Hepatocyte (in vitro differentiated cells): Measurements from ENCODE around the gene NUDT7. TPM values are rescaled to one million over a fixed set of nuclear protein-coding genes. Genes with fewer than 3 reads are reported as not detected.

Experiments
- DNase-seq: peaks from one replicate; pipeline ENCODE4 v3.0.0-alpha.2; 2016; ENCODE audit warnings: low spot score
- H2AFZ ChIP-seq: fragments of 200-600 bp; sonication (generic); 2 replicates; pipeline ENCODE4 v1.6.0; 2016; ENCODE audit warnings: antibody characterized with exemption, mild to moderate bottlenecking
- H3K27ac ChIP-seq: fragments of 200-600 bp; sonication (generic); 2 replicates; pipeline ENCODE4 v1.5.1; 2016; ENCODE audit warnings: mild to moderate bottlenecking
- H3K27me3 ChIP-seq: fragments of 200-600 bp; sonication (generic); 2 replicates; pipeline ENCODE4 v1.6.1; 2016
- H3K36me3 ChIP-seq: fragments of 200-600 bp; sonication (generic); replicated peaks from 2 replicates; pipeline ENCODE4 v1.5.1; 2016; ENCODE audit warnings: low read depth; ENCODE audit not compliant: insufficient read depth
- H3K4me1 ChIP-seq: fragments of 200-600 bp; sonication (generic); 2 replicates; pipeline ENCODE4 v1.5.1; 2016; ENCODE audit warnings: mild to moderate bottlenecking, moderate library complexity; ENCODE audit not compliant: insufficient read depth
- H3K4me2 ChIP-seq: fragments of 200-600 bp; sonication (generic); 2 replicates; pipeline ENCODE4 v1.6.0; 2016
- H3K4me3 ChIP-seq: fragments of 200-600 bp; sonication (generic); 2 replicates; pipeline ENCODE4 v1.5.1; 2016; ENCODE audit warnings: mild to moderate bottlenecking
- H3K79me2 ChIP-seq: fragments of 200-600 bp; sonication (generic); 2 replicates; pipeline ENCODE4 v1.6.0; 2017; ENCODE audit warnings: mild to moderate bottlenecking
- H3K9me2 ChIP-seq: fragments of 200-600 bp; sonication (generic); replicated peaks from 2 replicates; pipeline ENCODE4 v1.6.0; 2017; ENCODE audit warnings: mild to moderate bottlenecking; ENCODE audit not compliant: insufficient read depth
- H3K9me3 ChIP-seq: fragments of 200-600 bp; sonication (generic); 2 replicates; pipeline ENCODE4 v1.5.1; 2016; ENCODE audit warnings: low read depth, mild to moderate bottlenecking
- H4K20me1 ChIP-seq: fragments of 200-600 bp; sonication (generic); 2 replicates; pipeline ENCODE4 v1.6.0; 2016; ENCODE audit warnings: mild to moderate bottlenecking; ENCODE audit not compliant: insufficient read depth, poor library complexity, severe bottlenecking
- EZH2 ChIP-seq: fragments of 200-600 bp; sonication (generic); IDR thresholded peaks from 2 replicates; pipeline ENCODE4 v1.6.1; 2016; ENCODE audit warnings: antibody characterized with exemption, mild to moderate bottlenecking, borderline replicate concordance
- EZH2phosphoT487 ChIP-seq: fragments of 200-600 bp; sonication (generic); IDR thresholded peaks from one replicate; pipeline ENCODE4 v1.6.1; 2018; ENCODE audit warnings: antibody characterized with exemption, mild to moderate bottlenecking, low read depth, moderate library complexity; ENCODE audit not compliant: unreplicated experiment, severe bottlenecking
- WGBS: methylation state at CpG from one replicate; pipeline ENCODE4 v1.1.6; 2016; ENCODE audit warnings: low lambda C conversion rate; ENCODE audit errors: missing lambda C conversion rate; 5-methylcytosine and 5-hydroxymethylcytosine counted together
- polyA plus RNA-seq: library from polyadenylated mRNA; unstranded; fragments of >200 nt; fragmentation: Nextera tagmentation; extraction: Ambion mirVana; gene quantifications from 2 replicates; pipeline ENCODE4 v1.2.1, GENCODE V29; 2016
- total RNA-seq: library from RNA; depleted of rRNA; stranded (reverse); fragments of >200 nt; gene quantifications from 2 replicates; pipeline ENCODE4 v1.2.3, GENCODE V29; 2014
- TF ChIP-seq, protein P1 (sequence below): fragments of 200-600 bp; sonication (generic); IDR thresholded peaks from 2 replicates; pipeline ENCODE4 v1.5.1; 2016; ENCODE audit warnings: antibody characterized with exemption, mild to moderate bottlenecking; ENCODE audit not compliant: poor library complexity

Gene NUDT7
- total and polyA plus RNA-seq, 2 experiments from 2014 or later, result 10.3 to 16.7 TPM

DNA sequence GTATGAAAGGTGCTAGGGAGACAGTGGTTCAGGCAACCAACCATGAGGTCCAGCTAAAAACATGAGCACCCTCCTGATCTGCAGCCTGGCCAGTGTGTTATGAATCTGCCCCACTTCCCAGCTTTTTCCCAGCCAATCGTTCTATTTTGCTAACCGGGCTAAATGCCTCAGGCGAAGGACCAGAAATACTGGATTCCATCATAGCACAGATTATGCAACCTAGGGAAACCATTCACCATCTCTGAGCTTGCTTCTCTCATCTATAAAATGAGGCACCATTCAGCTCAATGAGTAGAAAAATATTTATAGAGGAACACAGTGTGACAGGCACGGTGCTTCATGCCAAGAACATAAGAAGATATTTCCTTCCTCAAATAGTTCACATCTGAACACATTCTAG lies 45.2 kb upstream of the NUDT7 start:
- WGBS, result 63% methylated on average over 4 of the region's 4 CpGs
- H3K36me3 ChIP-seq, result no peaks in the 10 kb centered on the region
- no peaks in the 10 kb centered on the region for H4K20me1 ChIP-seq
- no peaks in the 10 kb centered on the region for H3K79me2 ChIP-seq
- no peaks in the 10 kb centered on the region for H3K4me1 ChIP-seq
- no peaks in the 10 kb centered on the region for H3K9me3 ChIP-seq
- H3K27me3 ChIP-seq, result peaks cover 5% of the 10 kb centered on the region
- H2AFZ ChIP-seq, result no peak overlapping the region
- DNase-seq, result no peak
- H3K4me2 ChIP-seq, result no peak overlapping the region
- no peak overlapping the region for H3K4me3 ChIP-seq
- TF ChIP-seq EZH2, result no peak
- TF ChIP-seq, protein P1, sequence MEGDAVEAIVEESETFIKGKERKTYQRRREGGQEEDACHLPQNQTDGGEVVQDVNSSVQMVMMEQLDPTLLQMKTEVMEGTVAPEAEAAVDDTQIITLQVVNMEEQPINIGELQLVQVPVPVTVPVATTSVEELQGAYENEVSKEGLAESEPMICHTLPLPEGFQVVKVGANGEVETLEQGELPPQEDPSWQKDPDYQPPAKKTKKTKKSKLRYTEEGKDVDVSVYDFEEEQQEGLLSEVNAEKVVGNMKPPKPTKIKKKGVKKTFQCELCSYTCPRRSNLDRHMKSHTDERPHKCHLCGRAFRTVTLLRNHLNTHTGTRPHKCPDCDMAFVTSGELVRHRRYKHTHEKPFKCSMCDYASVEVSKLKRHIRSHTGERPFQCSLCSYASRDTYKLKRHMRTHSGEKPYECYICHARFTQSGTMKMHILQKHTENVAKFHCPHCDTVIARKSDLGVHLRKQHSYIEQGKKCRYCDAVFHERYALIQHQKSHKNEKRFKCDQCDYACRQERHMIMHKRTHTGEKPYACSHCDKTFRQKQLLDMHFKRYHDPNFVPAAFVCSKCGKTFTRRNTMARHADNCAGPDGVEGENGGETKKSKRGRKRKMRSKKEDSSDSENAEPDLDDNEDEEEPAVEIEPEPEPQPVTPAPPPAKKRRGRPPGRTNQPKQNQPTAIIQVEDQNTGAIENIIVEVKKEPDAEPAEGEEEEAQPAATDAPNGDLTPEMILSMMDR, result no peak
- no peak for TF ChIP-seq EZH2phosphoT487
- no peaks in the 10 kb centered on the region for H3K9me2 ChIP-seq
- no peak overlapping the region for H3K27ac ChIP-seq

DNA sequence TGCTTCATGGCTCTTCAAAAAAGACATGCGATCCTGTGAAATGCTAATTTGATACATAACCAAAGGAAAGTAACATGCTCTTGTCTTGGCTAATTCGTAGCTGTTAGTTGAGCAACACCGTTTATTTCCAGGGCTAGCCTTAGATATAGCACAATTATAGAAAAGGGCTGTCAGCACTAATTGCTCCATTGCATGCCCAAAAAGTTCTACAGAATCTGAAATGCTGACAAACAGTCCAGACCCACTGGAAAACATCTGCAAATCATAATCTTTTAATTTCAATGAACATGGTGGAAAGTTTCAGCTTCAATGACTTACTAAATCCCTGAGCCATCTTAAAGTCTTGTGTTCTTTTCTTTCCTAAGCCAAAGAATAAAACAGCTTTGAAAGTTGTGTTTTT lies 42.9 kb upstream of the NUDT7 start:
- Histone ChIP-seq H4K20me1 (no peaks in the 10 kb centered on the region), H3K4me3 (no peak overlapping the region), H2AFZ (no peak overlapping the region), H3K79me2 (no peaks in the 10 kb centered on the region), H3K9me3 (no peaks in the 10 kb centered on the region), H3K4me1 (no peaks in the 10 kb centered on the region), H3K27me3 (peaks cover 5% of the 10 kb centered on the region), H3K9me2 (no peaks in the 10 kb centered on the region), H3K4me2 (no peak overlapping the region), H3K36me3 (no peaks in the 10 kb centered on the region), H3K27ac (no peak overlapping the region)
- 74% methylated on average over 3 of the region's 3 CpGs for WGBS
- TF ChIP-seq, protein P1, result no peak
- TF ChIP-seq EZH2phosphoT487, result no peak
- no peak for TF ChIP-seq EZH2
- DNase-seq, result no peak

DNA sequence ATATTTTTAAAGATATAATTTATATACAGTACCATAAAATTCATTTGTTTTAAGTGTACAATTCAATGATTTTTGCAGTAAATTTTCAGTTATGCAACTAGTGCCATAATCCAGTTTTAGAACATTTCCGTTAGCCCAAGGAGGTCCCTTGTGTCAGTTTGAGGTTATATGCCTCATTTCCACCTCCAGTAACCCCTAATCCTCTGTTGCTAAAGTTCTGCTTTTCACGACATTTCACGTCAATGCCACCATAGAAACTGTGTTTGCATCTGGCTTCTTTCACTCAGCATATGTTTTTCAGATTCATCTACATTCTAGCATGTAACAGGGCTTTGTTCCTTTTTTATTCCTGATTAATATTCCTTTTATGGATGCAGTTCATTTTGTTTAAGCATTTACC lies 42.4 kb upstream of the NUDT7 start:
- Histone ChIP-seq H3K27me3 (peaks cover 5% of the 10 kb centered on the region), H3K79me2 (no peaks in the 10 kb centered on the region), H3K27ac (no peak overlapping the region), H3K9me2 (no peaks in the 10 kb centered on the region), H3K9me3 (no peaks in the 10 kb centered on the region), H4K20me1 (no peaks in the 10 kb centered on the region), H3K36me3 (no peaks in the 10 kb centered on the region), H3K4me2 (no peak overlapping the region), H2AFZ (no peak overlapping the region), H3K4me3 (no peak overlapping the region), H3K4me1 (no peaks in the 10 kb centered on the region)
- DNase-seq, result no peak
- TF ChIP-seq, protein P1, result no peak
- TF ChIP-seq EZH2phosphoT487 (no peak), EZH2 (no peak)
- WGBS, result 59% methylated on average over 3 of the region's 3 CpGs

DNA sequence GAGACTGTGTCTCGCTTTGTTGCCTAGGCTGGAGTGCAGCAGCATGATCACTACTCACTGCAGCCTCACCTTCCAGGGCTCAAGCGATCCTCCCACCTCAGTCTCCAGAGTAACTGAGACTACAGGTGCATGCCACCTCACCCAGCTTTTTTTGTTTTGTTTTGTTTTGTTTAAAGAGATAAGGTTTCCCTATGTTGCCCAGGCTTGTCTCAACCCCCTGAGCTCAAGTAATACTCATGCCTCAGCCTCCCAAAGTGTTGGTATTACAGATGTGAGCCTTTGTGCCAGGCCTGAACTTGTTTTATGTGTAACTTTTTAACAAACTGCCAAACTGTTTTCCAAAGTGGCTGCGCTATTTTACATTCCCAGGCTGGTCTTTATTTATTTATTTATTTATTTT lies 41.8 kb upstream of the NUDT7 start:
- Histone ChIP-seq H3K9me2 (no peaks in the 10 kb centered on the region), H3K4me1 (no peaks in the 10 kb centered on the region), H3K27me3 (no peaks in the 10 kb centered on the region), H2AFZ (no peak overlapping the region), H3K79me2 (no peaks in the 10 kb centered on the region), H3K4me2 (no peak overlapping the region), H3K9me3 (no peaks in the 10 kb centered on the region), H3K4me3 (no peak overlapping the region), H3K36me3 (no peaks in the 10 kb centered on the region), H3K27ac (no peak overlapping the region), H4K20me1 (no peaks in the 10 kb centered on the region)
- TF ChIP-seq EZH2 (no peak), EZH2phosphoT487 (no peak)
- TF ChIP-seq, protein P1, result no peak
- DNase-seq, result no peak
- 95% methylated on average over 3 of the region's 3 CpGs for WGBS
